ENCODE measurements around the gene ITIH4. TPM values are rescaled to one million over a fixed set of nuclear protein-coding genes. Genes with fewer than 3 reads are reported as not detected.
A peak's percentile ranks its signal among the peaks of the same experiment; 100 is the strongest.

ITIH4 gene
- total RNA-seq, 1 donor from 2014 or later = 14.0 TPM

DNA sequence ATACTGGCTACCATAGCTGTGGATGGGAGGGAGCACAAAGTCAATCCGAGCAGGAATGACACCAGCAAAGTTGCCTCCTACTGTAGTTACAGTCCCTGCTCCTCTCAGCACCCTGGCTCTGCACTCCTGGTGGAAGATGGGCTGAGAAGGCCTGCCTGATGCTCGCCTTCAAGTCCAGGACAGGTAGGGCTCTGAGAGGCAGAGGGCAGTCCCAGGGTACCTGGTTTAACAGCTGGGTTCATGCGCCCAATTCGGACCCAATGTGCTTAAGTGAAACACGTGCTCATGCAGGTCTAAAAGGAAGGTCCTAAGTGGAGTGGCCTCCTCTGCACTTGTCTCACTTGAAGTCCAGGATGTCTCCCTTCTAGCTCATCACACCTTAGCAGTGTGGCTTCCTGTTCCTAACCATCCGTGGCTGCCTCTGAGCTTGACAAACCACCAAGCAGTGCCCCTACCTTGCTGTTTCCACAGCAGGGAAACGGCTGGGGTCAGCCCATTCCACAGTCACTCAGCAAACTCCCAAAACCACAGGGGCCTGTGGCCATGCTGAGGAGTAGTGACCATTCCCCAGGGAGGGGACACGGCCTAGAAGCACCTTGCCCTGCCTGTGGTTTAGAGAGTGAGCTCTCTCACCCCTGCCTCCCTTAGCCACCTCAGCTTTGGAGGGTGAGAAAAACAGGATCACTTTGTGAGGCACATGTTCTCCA is 8.2 kb upstream of the ITIH4 start:
- Mint-ChIP-seq H3K27ac (no peak overlapping the region), H3K4me3 (no peak overlapping the region), H3K27me3 (no peaks in the 10 kb centered on the region), H3K9me3 (no peaks in the 10 kb centered on the region), H3K4me1 (ENCODE audit: unreplicated experiment) (peaks cover 21% of the 10 kb centered on the region), H3K36me3 (peaks cover 11% of the 10 kb centered on the region)
- TF ChIP-seq, protein P1, sequence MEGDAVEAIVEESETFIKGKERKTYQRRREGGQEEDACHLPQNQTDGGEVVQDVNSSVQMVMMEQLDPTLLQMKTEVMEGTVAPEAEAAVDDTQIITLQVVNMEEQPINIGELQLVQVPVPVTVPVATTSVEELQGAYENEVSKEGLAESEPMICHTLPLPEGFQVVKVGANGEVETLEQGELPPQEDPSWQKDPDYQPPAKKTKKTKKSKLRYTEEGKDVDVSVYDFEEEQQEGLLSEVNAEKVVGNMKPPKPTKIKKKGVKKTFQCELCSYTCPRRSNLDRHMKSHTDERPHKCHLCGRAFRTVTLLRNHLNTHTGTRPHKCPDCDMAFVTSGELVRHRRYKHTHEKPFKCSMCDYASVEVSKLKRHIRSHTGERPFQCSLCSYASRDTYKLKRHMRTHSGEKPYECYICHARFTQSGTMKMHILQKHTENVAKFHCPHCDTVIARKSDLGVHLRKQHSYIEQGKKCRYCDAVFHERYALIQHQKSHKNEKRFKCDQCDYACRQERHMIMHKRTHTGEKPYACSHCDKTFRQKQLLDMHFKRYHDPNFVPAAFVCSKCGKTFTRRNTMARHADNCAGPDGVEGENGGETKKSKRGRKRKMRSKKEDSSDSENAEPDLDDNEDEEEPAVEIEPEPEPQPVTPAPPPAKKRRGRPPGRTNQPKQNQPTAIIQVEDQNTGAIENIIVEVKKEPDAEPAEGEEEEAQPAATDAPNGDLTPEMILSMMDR (conservative IDR thresholded peaks at IDR 0.05) = no peak
- DNase-seq (ENCODE audit: extremely low spot score, unreplicated experiment) = no peak

DNA sequence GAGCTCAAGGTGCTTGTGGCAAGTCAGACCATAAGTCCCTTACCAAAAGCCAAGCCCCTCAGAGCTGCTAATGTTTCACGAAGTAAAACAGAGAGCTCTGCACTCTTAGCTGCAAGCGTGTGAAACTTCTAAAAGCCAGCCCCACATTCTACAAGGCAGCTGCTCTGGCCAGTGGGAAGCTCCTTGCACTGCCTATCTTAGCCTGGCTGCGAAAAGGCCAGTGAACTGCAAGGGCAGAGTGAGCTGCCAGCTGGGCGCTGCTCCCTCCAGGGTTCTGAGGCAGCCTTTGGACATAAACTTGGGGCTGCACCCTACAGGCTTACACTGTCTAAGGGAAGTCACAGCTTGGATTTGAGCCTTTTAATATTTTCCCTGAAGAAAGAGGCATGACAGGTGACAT is 6.5 kb upstream of the ITIH4 start:
- TF ChIP-seq, protein P1 (conservative IDR thresholded peaks at IDR 0.05) = no peak
- peaks cover 9% of the 10 kb centered on the region for H3K36me3 Mint-ChIP-seq
- no peaks in the 10 kb centered on the region for H3K9me3 Mint-ChIP-seq
- no peak overlapping the region for H3K4me3 Mint-ChIP-seq
- no peaks in the 10 kb centered on the region for H3K27me3 Mint-ChIP-seq
- H3K4me1 Mint-ChIP-seq (ENCODE audit: unreplicated experiment) = peaks cover 14% of the 10 kb centered on the region
- DNase-seq (ENCODE audit: extremely low spot score, unreplicated experiment) = no peak
- H3K27ac Mint-ChIP-seq = no peak overlapping the region

DNA sequence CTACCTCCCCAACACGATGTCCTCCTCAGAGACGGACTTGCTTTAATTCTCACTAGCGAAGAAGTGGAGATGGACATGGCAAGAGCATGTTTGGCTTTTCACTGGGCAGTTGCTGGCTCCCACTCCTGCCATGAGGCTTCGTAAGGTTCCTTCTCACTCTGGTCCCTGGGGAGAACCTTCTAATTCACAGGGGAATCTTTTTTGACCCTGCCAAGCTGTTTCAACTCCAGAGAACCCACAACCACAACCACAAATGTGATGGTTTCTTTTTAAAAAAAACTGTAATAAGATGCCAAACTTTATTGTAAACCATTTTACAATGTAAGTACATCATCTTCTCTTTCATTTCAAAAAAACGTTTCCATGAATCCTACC is 6.0 kb upstream of the ITIH4 start:
- Mint-ChIP-seq H3K27me3 (no peaks in the 10 kb centered on the region), H3K4me1 (ENCODE audit: unreplicated experiment) (peaks cover 14% of the 10 kb centered on the region), H3K9me3 (no peaks in the 10 kb centered on the region), H3K27ac (no peak overlapping the region), H3K4me3 (no peak overlapping the region), H3K36me3 (peaks cover 4% of the 10 kb centered on the region)
- TF ChIP-seq, protein P1 (conservative IDR thresholded peaks at IDR 0.05) = no peak
- DNase-seq (ENCODE audit: extremely low spot score, unreplicated experiment) = no peak

DNA sequence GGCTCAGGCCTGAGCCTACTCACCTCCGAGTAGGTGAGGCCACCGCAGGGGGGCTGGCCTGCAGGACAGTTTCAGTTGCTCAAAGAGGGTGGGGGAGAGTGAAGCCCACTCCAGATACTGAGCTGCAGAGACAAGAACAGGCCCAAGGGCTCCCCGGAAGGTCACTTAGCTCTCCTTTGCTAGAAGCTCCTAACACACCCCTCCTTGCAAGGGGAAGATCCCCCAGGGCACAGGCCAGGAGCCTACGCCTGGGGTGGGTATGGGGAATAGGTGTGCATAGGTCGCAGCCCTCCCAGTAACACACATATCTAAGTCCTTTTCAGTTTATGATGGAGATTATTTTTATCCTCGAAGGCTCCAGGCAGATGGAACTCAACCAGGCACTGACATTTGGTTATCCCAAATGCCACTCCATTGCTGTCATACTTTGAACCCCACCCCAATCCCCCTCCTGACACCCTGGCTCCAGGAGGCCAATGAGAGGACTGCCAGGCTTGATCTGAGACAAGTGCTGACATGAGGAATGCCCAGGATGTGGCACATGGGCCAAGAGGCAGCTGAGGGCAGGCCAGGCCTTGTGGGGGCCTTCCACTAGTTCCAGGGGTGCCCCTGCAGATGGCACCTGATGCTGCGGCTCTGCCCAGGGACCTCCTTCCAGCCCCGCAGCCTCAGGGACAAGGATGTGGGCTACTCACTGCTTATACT is 5.4 kb upstream of the ITIH4 start:
- Mint-ChIP-seq H3K27ac (no peak overlapping the region), H3K27me3 (no peaks in the 10 kb centered on the region)

DNA sequence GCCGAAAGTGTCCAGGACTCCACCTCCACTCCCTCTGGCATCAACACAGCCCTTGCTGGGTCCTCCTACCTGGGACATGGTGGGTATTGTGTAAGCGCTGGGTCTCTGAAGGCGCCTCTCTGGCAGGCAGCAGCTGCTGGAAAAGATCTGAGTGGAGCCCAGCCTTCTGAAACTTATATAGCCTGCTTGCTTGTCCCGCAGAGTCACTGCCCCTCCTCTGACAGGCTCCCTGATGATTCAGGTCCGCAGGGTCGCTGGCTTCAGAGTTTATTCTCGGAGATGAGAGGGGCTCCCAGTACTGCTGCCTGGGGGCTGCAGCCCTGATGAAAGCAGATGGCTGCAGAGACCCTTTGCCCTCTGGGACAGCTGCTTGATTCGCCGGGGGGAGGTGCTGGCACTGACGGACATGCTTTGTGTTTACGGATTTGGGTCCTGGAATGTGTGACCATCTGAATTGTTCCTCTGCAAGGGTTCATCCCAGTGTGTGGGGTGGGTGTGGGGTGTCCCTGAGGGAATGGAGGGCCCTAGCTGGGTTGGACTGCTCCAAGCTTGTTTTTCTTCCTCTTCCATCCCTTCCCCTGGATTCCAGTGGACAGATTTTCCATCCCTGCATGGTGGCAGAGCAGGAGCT is 4.5 kb upstream of the ITIH4 start, which contains the start of gene MUSTN1:
Gene MUSTN1, minus strand, starts transcription at position 149 of the 631 bp plus-strand sequence. Its CDS starts 71 bp downstream, at position 78.
- Mint-ChIP-seq H3K27me3 (no peaks in the 10 kb centered on the region), H3K36me3 (peaks cover under 1% of the 10 kb centered on the region), H3K4me3 (peak within 1 kb of the TSS; percentile 61), H3K4me1 (ENCODE audit: unreplicated experiment) (peaks cover 14% of the 10 kb centered on the region), H3K27ac (peak within 1 kb of the TSS; percentile 50), H3K9me3 (no peaks in the 10 kb centered on the region)
- DNase-seq (ENCODE audit: extremely low spot score, unreplicated experiment) = no peak
- TF ChIP-seq, protein P1 (conservative IDR thresholded peaks at IDR 0.05) = no peak

More for the DNA sequence above, 5.4 kb upstream of the ITIH4 start:
- peaks cover 4% of the 10 kb centered on the region for H3K36me3 Mint-ChIP-seq
- H3K4me1 Mint-ChIP-seq (ENCODE audit: unreplicated experiment) = peaks cover 14% of the 10 kb centered on the region
- no peak for DNase-seq (ENCODE audit: extremely low spot score, unreplicated experiment)
- H3K4me3 Mint-ChIP-seq = no peak overlapping the region
- TF ChIP-seq, protein P1 (conservative IDR thresholded peaks at IDR 0.05) = no peak
- H3K9me3 Mint-ChIP-seq = no peaks in the 10 kb centered on the region

All from type B pancreatic cell (in vitro differentiated cells).